HG02571 (cell line): ENCODE measurements around the gene BPIFA1.

Source experiments
- ATAC-seq: cut with Tn5 transposase; IDR thresholded peaks from one replicate; pipeline ENCODE4 v1.9.1; 2021; ENCODE audit warnings: mild to moderate bottlenecking, moderate library complexity; ENCODE audit not compliant: unreplicated experiment

BPIFA1 gene

DNA sequence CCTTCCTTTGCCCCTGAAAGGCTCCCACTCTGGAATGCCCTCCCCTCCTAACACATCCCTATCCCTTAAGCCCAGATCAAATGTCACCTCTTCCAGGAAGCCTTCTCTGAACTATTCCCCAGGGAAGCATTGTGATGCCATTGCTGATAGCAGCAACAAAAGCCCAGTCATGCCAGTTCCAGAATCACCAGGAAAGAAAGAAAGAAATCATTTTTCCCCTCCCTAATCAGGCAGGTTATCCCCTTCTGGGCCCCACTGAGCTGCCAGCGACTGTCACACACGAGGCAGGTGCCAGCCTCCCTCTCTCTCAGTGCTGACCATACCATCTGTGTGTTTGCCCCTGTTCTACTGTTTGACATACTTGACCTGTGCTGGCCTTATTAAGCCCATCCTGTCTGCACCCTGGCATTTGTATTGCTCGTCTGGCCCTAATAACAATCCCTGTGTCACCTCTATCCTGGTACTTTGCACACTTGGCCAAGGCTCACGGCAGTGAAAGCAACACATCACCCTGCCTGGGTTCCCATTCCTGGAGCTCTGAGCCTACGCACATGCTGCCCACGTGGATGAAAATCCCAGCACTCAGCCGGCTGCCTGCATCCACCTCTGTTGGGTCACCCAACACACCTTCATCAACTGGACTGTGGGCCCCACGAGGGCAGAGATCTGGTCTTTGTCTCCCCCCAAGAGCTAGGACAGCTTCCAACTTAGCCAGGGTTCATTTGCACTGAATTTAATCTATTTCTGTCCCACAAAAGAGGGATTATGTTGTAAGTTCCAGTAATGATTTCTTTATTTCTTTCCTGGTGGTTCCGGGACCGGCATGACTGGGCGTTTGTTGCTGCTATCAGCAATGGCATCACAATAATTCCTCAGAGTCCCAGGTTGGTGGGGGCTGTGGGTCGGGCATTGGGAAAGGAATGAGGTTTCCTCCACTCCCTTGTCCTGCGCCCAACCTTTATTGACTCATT lies 42.0 kb downstream of the BPIFA1 start:
- no peak for ATAC-seq

DNA sequence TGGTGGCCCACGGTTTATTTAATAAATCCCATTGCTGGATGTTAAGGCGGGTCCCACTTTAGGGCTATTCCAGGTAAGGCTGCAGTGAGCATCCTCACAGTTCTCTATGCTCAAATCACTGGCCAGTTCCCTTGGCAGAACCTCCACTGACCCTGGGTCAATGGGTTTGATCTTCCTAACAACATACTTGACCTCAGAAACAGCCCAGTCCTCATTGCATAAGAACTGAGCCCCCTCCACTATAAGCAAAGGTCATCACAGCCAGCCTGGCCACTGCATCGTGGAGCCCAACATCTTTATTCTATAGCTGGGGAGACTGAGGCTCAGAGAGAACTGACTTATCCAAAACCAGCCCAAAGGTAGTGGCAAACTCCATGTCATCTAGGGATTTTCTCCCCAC lies 42.9 kb downstream of the BPIFA1 start:
- ATAC-seq: no peak

DNA sequence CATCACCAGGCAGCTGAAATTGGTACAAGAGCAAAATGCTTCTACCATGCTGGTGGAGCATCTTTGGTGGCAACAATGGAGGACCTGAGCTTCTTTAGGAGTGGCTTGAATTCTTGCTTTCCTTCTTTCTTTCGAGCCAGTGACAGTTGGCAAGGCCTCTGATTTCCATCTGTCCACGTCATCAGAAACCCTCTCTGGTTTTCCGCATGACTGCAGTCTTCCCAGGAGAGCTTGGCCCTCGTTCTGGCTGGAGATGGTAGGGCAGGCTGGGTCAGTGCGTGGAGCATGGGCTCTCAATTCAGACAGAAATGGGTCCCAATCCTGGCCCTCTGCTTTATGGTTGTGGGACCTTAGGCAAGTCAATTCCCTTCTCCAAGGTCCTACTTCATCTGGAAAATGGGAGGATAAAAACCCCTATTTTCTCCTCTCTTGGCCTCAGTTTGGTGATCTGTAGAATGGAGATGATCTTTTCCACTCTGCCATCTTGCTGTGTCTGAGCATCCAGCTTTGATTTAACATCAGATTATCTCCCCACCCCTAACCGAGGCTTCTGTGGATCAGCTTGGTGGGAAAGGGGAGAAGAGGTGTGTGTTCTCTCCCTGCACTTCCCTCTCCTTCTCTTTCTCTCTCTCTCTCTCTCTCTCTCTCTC lies 43.6 kb downstream of the BPIFA1 start:
- no peak for ATAC-seq

DNA sequence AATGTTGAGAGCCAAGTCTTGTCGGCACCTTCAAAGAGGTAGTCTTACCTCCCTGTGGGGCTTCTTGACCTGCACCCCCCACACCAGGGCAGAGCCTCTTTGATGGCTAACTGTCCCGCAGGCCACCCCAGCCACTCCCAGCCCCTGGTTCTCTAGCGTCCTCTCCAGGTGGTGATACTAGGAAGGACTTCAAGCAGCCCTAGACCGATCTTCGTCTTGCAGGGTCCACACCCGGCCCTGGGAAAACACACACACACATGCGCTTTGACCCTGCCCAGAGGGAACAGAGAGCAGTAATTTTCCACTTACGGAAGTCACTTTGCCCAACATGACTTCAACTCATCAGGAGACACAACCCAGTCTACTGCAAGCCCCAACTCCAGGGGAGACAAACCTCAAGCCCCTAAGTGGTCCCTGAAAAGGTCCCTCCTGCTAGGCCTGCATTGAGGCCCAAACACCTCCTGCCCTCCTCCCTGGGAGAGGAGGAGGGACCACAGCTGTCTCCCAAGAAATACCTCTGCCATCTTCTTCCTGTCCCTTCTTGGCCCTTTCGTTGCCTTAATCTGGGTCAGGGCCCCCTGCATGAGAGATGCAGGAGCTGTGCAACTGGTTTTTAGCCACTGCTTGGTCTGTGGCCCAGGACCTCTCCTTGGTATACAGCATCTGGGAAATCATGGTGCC lies 44.3 kb downstream of the BPIFA1 start:
- ATAC-seq: no peak

DNA sequence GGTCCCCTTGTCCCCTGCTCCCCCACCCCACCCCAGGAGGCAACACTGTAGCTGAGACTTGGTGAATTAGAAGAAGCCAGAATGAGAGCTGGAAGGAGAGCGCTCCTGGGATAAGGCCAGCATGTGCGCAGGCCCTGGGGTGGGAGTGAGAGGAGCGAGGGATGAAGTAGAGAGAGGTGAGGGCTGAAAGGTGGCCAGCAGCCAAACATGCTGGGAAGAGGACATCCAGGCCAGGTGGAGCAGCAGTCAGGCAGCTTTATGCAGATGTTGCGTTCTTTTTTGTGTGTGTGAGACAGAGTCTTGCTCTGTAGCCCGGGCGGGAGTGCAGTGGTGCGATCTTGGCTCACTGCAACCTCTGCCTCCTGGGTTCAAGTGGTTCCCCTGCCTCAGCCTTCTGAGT lies 45.0 kb downstream of the BPIFA1 start:
- ATAC-seq: no peak

DNA sequence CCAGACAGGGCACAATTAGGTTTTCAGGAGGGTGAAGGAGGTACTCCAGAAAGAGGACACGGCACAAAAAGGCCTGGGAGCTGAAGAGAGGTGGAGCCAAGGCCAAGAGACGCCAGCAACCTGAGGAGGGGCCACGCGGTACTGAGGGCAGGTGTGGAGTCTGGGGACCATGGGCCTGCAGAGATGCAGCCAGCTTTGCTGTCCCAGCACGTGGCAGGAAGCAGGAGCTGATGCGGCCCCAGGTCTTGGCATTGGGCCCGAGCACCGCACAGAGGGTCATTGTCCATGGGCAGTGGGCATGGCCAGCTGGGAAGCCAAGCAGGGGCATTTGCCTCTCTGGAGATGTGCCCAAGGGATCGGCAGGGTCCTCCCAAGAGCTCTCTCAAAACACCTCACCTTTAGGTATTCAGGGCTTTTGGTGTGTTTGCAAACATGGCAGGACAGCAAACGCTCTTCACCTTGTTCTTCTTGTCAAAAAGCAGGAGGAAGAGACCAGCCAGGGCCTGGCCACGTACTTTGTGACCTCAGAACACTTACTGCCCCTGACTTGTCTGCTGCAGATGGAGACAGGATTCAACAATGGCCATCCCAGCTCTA lies 45.9 kb downstream of the BPIFA1 start:
- ATAC-seq: no peak

DNA sequence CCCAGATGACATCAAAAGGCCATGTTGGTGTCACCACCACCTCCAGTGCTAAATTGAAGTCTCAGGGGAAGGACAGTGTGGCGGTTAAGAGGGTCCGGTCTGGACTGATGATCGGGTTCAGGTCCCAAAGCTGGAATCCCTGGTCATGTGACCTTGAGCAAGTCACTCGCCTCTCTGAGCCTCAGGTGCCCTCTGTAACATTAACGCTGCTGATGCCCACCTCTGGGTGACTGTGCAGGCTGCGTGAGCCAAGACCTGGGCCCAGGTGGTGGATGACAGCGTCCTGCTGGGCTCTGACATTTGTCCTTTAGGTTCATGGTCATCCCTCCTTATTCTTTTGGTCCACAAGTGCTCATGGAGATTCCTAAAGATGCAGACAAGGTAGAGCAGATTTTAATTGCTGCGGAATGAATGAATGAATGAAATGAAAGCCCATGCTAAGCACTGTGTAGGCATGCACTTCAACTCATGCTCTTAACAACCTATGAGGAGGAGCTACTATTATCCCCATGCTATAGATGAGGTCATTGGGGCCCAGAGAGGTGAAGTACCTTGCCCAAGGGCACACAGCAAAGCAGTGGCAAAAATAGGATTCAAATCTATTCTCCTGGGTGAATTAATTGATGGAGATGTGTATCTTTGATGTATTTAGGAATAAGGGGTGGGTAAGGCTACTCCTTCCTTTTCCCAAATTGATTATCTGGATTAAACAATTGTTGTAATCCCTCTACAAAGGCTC lies 46.6 kb downstream of the BPIFA1 start:
- no peak for ATAC-seq

DNA sequence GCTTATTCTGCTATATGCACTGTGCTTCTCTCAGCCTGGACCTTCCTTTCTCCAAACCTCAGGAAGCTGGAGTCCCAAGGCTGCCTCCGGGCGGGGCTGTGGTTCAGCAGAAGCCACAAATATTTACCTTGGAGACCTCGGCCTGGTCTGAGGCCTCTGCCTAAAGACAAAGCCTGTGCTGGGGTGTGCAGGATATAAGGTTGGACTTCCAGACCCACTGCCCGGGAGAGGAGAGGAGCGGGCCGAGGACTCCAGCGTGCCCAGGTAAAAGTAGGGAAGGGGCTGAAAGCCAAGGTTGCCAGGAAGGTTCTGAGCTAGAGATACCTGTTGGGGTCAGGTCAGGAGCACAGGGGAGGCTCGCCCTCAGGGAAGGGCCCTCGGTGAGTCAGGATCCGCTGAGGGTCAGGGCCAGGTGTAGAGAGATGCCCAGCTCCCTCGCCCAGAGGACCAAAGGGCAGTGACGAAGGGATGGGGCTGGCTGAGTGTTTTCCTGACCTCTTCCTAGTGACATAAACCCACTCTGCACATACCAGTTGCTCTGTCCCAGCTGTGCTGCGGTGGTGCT lies 47.3 kb downstream of the BPIFA1 start, which contains the start of gene BPIFB1:
TSS of gene BPIFB1 (plus strand) at position 224 of the 565 bp plus-strand sequence. CDS start 2,860 bp downstream, outside the sequence.
- no peak for ATAC-seq

DNA sequence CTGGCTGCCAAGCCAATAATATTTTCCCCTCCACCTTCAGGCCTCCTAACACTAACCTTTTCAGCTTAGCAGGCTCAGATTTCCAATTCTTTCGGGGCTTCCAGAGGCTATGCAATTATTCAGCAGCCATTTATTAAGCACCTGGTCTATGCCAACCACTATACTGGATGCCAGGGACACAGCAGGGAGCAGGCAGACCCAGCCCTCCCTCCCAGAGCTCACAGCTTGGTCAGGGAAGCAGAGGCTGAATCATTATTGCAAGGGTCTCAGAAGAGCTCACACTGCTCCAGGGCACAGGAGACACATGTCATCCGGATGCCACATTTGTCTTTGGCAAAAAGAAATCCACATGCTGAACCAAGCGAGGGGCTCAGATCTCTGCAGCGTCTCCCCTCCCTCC lies 48.5 kb downstream of the BPIFA1 start:
- ATAC-seq: no peak

DNA sequence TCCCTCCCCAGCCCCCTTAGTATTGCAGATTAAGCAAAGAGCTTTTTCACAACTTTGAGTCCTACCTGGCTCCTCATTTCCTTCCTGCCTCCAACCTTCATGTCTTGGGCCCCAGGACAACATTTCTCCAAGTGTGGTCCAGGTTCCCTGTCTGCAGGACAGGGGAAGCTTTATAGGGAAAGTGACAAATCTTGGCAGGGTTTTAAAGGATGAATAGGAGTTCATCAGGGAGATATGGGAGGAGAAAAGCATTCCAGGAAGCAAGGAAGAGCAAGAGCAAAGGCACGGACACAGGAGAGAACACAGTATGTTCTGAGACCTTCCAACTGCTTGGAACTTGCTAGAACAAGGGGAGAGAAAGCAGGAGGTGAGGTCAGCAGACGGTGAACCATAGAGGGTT lies 49.1 kb downstream of the BPIFA1 start:
- ATAC-seq: no peak

DNA sequence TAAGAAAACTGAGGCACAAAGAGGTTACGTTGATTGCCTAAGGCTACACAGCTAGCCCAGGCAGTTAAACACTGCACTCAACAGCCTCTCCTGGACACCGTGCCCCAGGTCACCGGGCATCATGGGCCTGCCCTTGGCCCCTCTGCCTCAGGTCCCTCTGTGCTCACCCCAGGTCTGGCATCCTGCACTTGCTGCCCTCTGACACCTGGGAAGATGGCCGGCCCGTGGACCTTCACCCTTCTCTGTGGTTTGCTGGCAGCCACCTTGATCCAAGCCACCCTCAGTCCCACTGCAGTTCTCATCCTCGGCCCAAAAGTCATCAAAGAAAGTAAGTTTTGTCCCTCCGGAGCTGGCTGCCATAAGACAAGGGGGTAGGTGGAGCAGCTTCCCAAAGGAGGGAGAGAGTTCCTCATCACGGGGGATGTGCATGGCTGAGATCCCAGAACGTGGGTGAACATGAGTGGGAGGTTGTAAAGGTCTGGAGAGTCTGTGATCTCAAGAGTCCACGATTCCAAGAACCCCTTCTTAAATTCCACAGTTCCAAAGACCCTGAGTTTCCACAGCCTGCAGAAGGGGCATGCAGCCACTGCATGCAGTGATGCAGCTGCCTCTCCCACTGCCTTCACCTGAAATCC lies 50.2 kb downstream of the BPIFA1 start:
- no peak for ATAC-seq

DNA sequence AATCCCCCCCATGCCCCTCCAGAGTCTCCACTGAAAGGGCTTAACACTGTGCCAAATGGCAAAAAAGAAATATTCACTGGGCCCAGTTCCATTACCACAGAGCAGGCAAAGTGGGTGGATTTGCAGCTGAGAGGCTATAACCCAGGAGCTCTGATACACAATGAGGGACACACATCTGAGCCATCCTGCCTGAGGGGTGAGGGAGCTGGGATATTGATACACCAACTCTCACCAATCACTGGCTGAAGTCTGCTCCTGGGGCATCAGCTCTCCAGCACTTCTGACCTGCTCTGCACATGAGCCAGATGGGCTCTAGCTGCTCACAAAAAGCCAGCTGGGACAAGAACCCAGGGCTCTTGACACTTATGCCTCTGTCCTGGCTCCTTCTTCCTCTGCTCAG lies 52.1 kb downstream of the BPIFA1 start:
- no peak for ATAC-seq

DNA sequence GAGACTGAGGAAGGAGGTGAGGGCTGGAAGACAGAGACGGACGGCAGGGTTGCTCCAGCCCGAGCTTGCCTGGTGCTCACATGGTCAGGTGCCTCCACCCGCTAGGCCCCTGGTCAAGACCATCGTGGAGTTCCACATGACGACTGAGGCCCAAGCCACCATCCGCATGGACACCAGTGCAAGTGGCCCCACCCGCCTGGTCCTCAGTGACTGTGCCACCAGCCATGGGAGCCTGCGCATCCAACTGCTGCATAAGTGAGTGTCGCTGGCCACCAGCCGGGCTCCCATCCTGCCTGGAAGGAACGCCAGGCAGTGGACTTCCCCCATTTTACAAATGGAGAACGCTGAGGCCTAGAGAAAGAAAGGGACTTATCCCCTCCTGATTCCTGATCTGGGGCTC lies 55.1 kb downstream of the BPIFA1 start:
- no peak for ATAC-seq

DNA sequence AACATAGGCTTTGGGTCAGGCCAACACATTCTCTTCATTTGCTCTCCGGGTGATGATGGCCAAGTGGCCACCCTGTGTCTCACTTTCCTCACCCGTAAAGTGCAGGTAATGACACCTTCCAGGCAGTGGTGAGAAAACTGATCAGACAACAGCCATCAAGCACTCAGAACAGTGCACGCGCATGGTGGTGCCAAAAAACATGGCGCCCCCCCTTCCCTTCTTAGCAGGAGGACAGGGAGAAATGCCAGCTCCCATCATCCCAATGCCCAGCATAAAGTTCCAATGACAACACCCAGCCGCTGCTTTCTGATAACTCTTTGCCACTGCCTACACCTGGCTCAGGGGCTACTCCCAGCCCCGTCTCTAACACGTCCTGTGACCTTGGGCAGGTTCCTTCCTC lies 55.6 kb downstream of the BPIFA1 start:
- no peak for ATAC-seq

DNA sequence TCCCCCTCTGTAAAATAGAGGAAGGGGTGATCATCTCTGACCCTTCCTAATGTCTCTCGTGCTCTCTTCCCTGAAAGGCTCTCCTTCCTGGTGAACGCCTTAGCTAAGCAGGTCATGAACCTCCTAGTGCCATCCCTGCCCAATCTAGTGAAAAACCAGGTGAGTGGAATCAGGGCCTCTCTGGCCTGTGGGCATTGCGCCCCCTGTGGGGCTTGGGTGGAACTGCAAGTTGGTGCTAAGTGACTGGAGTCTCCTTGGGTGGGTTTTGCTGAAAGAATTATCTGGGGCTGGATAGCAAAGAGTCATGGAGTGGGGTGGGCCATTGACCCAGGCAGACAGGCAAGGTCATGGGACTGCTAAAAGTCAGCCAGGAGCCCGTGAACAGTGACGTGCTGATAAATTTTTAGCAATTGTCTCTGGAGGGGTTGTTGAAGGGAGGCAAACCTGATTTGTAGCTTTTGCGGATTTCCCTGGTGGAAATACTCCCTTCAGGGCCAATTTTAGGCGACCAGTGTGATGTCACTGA lies 56.1 kb downstream of the BPIFA1 start:
- ATAC-seq: no peak
